Endothelial cell of umbilical vein (primary cell): ENCODE results near the gene ITPR2. TPM values are rescaled to one million over a fixed set of nuclear protein-coding genes. Genes with fewer than 3 reads are reported as not detected.

Source experiments
- BruUV-seq: library from RNA; stranded (reverse); fragments of 400-500 nt; replicated peaks from 2 replicates; lab custom pipeline; 2021; lab: Mats Ljungman, UMichigan
- CTCF ChIA-PET: fragments of 300-600, 350-600 bp; sonication (Branson Sonifier 250); formaldehyde crosslinking; loops from one replicate; lab custom pipeline; 2021; ENCODE audit warnings: antibody characterized with exemption, inconsistent platforms; lab: Charles Lee
- POLR2A ChIA-PET: fragments of 300-600, 350-600 bp; sonication (Branson Sonifier 250); formaldehyde crosslinking; loops from one replicate; lab custom pipeline; 2021; ENCODE audit warnings: antibody characterized with exemption, inconsistent platforms; lab: Charles Lee
- DNase-seq: peaks from one replicate; pipeline ENCODE4 v3.0.0-alpha.2; 2011; ENCODE audit warnings: low read depth, low spot score
- FAIRE-seq: peaks from 2 replicates; lab custom pipeline; 2011; peaks lifted over from hg19 to GRCh38; lab: Jason Lieb, UNC
- H2AFZ ChIP-seq: 2 replicates; pipeline ENCODE4 v1.6.0; 2012; ENCODE audit warnings: low read depth, low read length, control low read depth, inconsistent platforms
- H3K27ac ChIP-seq: 2 replicates; pipeline ENCODE4 v1.5.1; 2011; ENCODE audit warnings: low read depth, mild to moderate bottlenecking, control low read depth, low read length, moderate library complexity; ENCODE audit not compliant: insufficient read depth
- H3K27me3 ChIP-seq, 2 experiments: 2 replicates each; pipeline versions ENCODE4 v1.6.0 to v1.6.1; 2011; ENCODE audit warnings: low read length in 2 of 2, mixed read lengths in 1 of 2; ENCODE audit not compliant: control insufficient read depth in 2 of 2, insufficient read depth in 2 of 2
- H3K36me3 ChIP-seq, 2 experiments: 2 replicates in 1 of 2; 3 replicates in 1 of 2; pipeline ENCODE4 v1.5.1; 2011; ENCODE audit warnings: low read length in 2 of 2, mild to moderate bottlenecking in 1 of 2, moderate library complexity in 1 of 2; ENCODE audit not compliant: control insufficient read depth in 2 of 2, insufficient read depth in 2 of 2; ENCODE audit errors: extremely low read depth in 1 of 2
- H3K4me1 ChIP-seq: 3 replicates; pipeline ENCODE4 v1.5.1; 2011; ENCODE audit warnings: mild to moderate bottlenecking, low read length; ENCODE audit not compliant: control insufficient read depth, insufficient read depth; ENCODE audit errors: extremely low read depth
- H3K4me2 ChIP-seq: 2 replicates; pipeline ENCODE4 v1.6.1; 2011; ENCODE audit warnings: low read length, control low read depth, mixed read lengths; ENCODE audit not compliant: insufficient read depth
- H3K4me3 ChIP-seq, 3 experiments: fragments of 200-600 bp in 1 of 3; sonication (generic), shearing (Covaris generic) in 1 of 3; replicated peaks in 1 of 3; 2 replicates each; pipeline ENCODE4 v1.5.1; 2011 to 2016; ENCODE audit warnings: control low read depth in 3 of 3, low read length in 3 of 3, mild to moderate bottlenecking in 2 of 3, inconsistent platforms in 1 of 3, low read depth in 1 of 3, moderate library complexity in 1 of 3; ENCODE audit not compliant: insufficient read depth in 1 of 3
- H3K79me2 ChIP-seq: 2 replicates; pipeline ENCODE4 v1.6.0; 2012; ENCODE audit warnings: low read length, inconsistent platforms; ENCODE audit not compliant: control insufficient read depth, insufficient read depth
- H3K9ac ChIP-seq: replicated peaks from 2 replicates; pipeline ENCODE3; 2011; ENCODE audit warnings: low read length, control low read depth; ENCODE audit not compliant: insufficient read depth; ENCODE audit errors: extremely low read depth
- H3K9me1 ChIP-seq: replicated peaks from 3 replicates; pipeline ENCODE4 v1.6.0; 2011; ENCODE audit warnings: mild to moderate bottlenecking, low read length; ENCODE audit not compliant: control insufficient read depth, insufficient read depth; ENCODE audit errors: extremely low read depth
- H3K9me3 ChIP-seq: replicated peaks from 2 replicates; pipeline ENCODE4 v1.5.1; 2012; ENCODE audit warnings: low read length, inconsistent platforms; ENCODE audit not compliant: control insufficient read depth, insufficient read depth
- H4K20me1 ChIP-seq: replicated peaks from 2 replicates; pipeline ENCODE3; 2011; ENCODE audit warnings: mild to moderate bottlenecking, low read length; ENCODE audit not compliant: control insufficient read depth, insufficient read depth; ENCODE audit errors: extremely low read depth
- EZH2 ChIP-seq: IDR thresholded peaks from 2 replicates; pipeline ENCODE4 v1.6.1; 2012; ENCODE audit warnings: borderline replicate concordance, low read depth, mild to moderate bottlenecking, moderate library complexity, low read length, inconsistent platforms; ENCODE audit not compliant: severe bottlenecking
- FOS ChIP-seq: IDR thresholded peaks from 2 replicates; pipeline ENCODE4 v1.6.1; 2011; ENCODE audit warnings: mild to moderate bottlenecking, low read length, moderate library complexity, borderline replicate concordance; ENCODE audit not compliant: insufficient read depth
- GATA2 ChIP-seq: IDR thresholded peaks from 2 replicates; pipeline ENCODE4 v1.7.0; 2011; ENCODE audit warnings: low read depth, mild to moderate bottlenecking, moderate library complexity, mixed read lengths, low read length; ENCODE audit not compliant: insufficient read length, insufficient read depth
- JUN ChIP-seq: IDR thresholded peaks from 2 replicates; pipeline ENCODE4 v1.6.1; 2011; ENCODE audit warnings: borderline replicate concordance, low read depth; ENCODE audit not compliant: insufficient read length, insufficient read depth
- MYC ChIP-seq: IDR thresholded peaks from one replicate; pipeline ENCODE4 v1.6.1; 2011; ENCODE audit warnings: mild to moderate bottlenecking, low read depth, low read length
- POLR2A ChIP-seq: IDR thresholded peaks from 2 replicates; pipeline ENCODE4 v1.6.1; 2012; ENCODE audit warnings: low read depth, mild to moderate bottlenecking, control low read depth, low read length
- POLR2AphosphoS5 ChIP-seq: IDR thresholded peaks from 2 replicates; pipeline ENCODE4 v1.6.1; 2012; ENCODE audit warnings: low read depth, mild to moderate bottlenecking, control low read depth, low read length, moderate library complexity; ENCODE audit not compliant: insufficient read depth
- dilution Hi-C: fragments of 300-500 bp; cut with MboI; formaldehyde crosslinking; loops from one replicate; pipeline ENCODE4 v1.15.0; 2019; ENCODE audit warnings: low sequenced_read_pairs; ENCODE audit not compliant: extremely low pct_ligation_motif_present
- intact Hi-C: fragments of 100-400 bp; cut with micrococcal nuclease; formaldehyde crosslinking; loops from one replicate; pipeline ENCODE4 v1.10.0; 2022
- polyA plus RNA-seq, 4 experiments: library from polyadenylated mRNA; depleted of rRNA in 3 of 4; stranded (reverse) in 3 of 4; unstranded in 1 of 4; fragments of >200 nt; gene quantifications; 2 replicates each; pipeline versions ENCODE4 v1.2.1 to v1.2.3, GENCODE V29; 2011 to 2012; ENCODE audit warnings: missing spikeins in 1 of 4
- total RNA-seq: library from RNA; stranded (reverse); gene quantifications from 2 replicates; pipeline ENCODE4 v1.2.3, GENCODE V29; 2021
- TF ChIP-seq, protein P1 (sequence below): IDR thresholded peaks from 2 replicates; pipeline ENCODE4 v1.6.1; 2011; ENCODE audit not compliant: insufficient read depth, insufficient read length
- TF ChIP-seq, protein P2 (sequence below), 2 donors: IDR thresholded peaks; 1 replicate in 1 of 2; 2 replicates in 1 of 2; pipeline ENCODE4 v1.5.1; 2011; ENCODE audit warnings: low read length in 2 of 2, mild to moderate bottlenecking in 2 of 2, moderate library complexity in 2 of 2, control low read depth in 1 of 2, inconsistent platforms in 1 of 2, low read depth in 1 of 2; ENCODE audit not compliant: insufficient read depth in 1 of 2; ENCODE audit errors: extremely low read depth in 1 of 2

ITPR2 gene
- total and polyA plus RNA-seq, 2 donors (not counting 3 experiments of a cell fraction or from before 2014, with no cell fraction given) = 16.2 to 86.8 TPM

DNA sequence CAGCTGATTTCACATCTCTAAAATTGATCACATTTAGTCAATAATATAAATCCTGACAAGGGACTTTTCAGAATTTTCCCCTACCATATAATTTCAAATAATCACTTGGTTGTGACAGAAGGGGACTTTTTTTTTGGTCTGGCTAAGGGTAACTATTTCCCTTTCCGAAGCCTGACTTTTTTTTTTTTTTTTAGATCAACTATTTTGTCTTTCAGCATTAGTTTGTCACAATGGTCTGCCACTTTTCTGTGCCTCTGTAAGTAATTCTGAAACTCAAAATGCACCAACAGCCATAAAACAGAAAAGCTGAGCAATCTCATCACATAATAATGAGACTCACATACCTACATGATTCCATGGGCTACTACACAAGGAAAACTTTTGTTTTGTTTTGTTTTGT lies 371.2 kb downstream of the ITPR2 start:
- Histone ChIP-seq H3K4me3 (no peak overlapping the region), H3K9ac (no peak overlapping the region), H4K20me1 (no peaks in the 10 kb centered on the region), H3K4me1 (no peaks in the 10 kb centered on the region), H3K36me3 (peaks cover 0 to 11% of the 10 kb centered on the region in 2 experiments), H3K9me3 (no peaks in the 10 kb centered on the region), H3K79me2 (no peaks in the 10 kb centered on the region), H3K4me2 (no peak overlapping the region), H3K27ac (no peak overlapping the region), H3K9me1 (no peaks in the 10 kb centered on the region), H2AFZ (no peak overlapping the region), H3K27me3 (no peaks in the 10 kb centered on the region)
- DNase-seq = no peak
- ChIA-PET CTCF (interaction anchor here (0.7 to 1.8 kb wide), 3 partner anchors 15 to 106 kb away, joined by 3 to 4 read pairs (median 3); no protein-coding TSS in a partner anchor), POLR2A (no interaction called here)
- dilution Hi-C loops = no loop called here
- intact Hi-C loops = no loop called here
- TF ChIP-seq POLR2A (no peak), MYC (no peak), GATA2 (no peak), FOS (no peak), EZH2 (no peak), POLR2AphosphoS5 (no peak), JUN (no peak)
- TF ChIP-seq, protein P1, sequence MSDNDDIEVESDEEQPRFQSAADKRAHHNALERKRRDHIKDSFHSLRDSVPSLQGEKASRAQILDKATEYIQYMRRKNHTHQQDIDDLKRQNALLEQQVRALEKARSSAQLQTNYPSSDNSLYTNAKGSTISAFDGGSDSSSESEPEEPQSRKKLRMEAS = no peak
- TF ChIP-seq, protein P2, sequence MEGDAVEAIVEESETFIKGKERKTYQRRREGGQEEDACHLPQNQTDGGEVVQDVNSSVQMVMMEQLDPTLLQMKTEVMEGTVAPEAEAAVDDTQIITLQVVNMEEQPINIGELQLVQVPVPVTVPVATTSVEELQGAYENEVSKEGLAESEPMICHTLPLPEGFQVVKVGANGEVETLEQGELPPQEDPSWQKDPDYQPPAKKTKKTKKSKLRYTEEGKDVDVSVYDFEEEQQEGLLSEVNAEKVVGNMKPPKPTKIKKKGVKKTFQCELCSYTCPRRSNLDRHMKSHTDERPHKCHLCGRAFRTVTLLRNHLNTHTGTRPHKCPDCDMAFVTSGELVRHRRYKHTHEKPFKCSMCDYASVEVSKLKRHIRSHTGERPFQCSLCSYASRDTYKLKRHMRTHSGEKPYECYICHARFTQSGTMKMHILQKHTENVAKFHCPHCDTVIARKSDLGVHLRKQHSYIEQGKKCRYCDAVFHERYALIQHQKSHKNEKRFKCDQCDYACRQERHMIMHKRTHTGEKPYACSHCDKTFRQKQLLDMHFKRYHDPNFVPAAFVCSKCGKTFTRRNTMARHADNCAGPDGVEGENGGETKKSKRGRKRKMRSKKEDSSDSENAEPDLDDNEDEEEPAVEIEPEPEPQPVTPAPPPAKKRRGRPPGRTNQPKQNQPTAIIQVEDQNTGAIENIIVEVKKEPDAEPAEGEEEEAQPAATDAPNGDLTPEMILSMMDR (IDR thresholded peaks at IDR 0.05; ENCODE audit: extremely low read depth in 1 of 2, insufficient read depth in 1 of 2, low read depth in 1 of 2, low read length in 2 of 2) = no peak
- no peak for FAIRE-seq
- no TSS peak for BruUV-seq
